ENCODE data around the gene PTCHD1. TPM values are rescaled to one million over a fixed set of nuclear protein-coding genes. Genes with fewer than 3 reads are reported as not detected.
A peak's percentile ranks its signal among the peaks of the same experiment; 100 is the strongest.

Gene PTCHD1
- total RNA-seq, 1 donor from 2014 or later, result 0.14 TPM

- Histone ChIP-seq H3K4me2 (ENCODE audit: low read length) (no peak overlapping the region), H3K9me3 (ENCODE audit: insufficient read depth, low read depth, low read length) (no peaks in the 10 kb centered on the region), H3K4me3 (ENCODE audit: insufficient read depth, low read depth, low read length) (no peak overlapping the region), H3K27me3 (ENCODE audit: insufficient read depth, low read length) (no peaks in the 10 kb centered on the region), H3K4me1 (ENCODE audit: insufficient read depth, low read length) (no peaks in the 10 kb centered on the region), H3K9ac (ENCODE audit: low read length) (no peak overlapping the region), H3K36me3 (ENCODE audit: insufficient read depth, low read length) (no peaks in the 10 kb centered on the region), H3K79me2 (ENCODE audit: insufficient read depth, low read length) (no peaks in the 10 kb centered on the region), H3K27ac (ENCODE audit: low read depth, low read length) (no peak overlapping the region), H2AFZ (ENCODE audit: low read depth, low read length) (no peak overlapping the region), H4K20me1 (ENCODE audit: insufficient read depth, low read length) (no peaks in the 10 kb centered on the region)
- Mint-ChIP-seq H3K27ac (ENCODE audit: unreplicated experiment) (no peak overlapping the region), H3K9me3 (ENCODE audit: unreplicated experiment) (no peaks in the 10 kb centered on the region), H3K4me3 (ENCODE audit: unreplicated experiment) (no peak overlapping the region), H3K36me3 (ENCODE audit: low read depth, unreplicated experiment) (no peaks in the 10 kb centered on the region), H3K27me3 (ENCODE audit: low read depth, unreplicated experiment) (no peaks in the 10 kb centered on the region), H3K4me1 (ENCODE audit: low read depth, unreplicated experiment) (peaks cover 5% of the 10 kb centered on the region)
- DNase-seq (ENCODE audit: low read depth) (no peak), FAIRE-seq (no peak)
- TF ChIP-seq EZH2 (IDR thresholded peaks at IDR 0.05; ENCODE audit: insufficient read depth, low read length), result no peak
- TF ChIP-seq, protein P1, sequence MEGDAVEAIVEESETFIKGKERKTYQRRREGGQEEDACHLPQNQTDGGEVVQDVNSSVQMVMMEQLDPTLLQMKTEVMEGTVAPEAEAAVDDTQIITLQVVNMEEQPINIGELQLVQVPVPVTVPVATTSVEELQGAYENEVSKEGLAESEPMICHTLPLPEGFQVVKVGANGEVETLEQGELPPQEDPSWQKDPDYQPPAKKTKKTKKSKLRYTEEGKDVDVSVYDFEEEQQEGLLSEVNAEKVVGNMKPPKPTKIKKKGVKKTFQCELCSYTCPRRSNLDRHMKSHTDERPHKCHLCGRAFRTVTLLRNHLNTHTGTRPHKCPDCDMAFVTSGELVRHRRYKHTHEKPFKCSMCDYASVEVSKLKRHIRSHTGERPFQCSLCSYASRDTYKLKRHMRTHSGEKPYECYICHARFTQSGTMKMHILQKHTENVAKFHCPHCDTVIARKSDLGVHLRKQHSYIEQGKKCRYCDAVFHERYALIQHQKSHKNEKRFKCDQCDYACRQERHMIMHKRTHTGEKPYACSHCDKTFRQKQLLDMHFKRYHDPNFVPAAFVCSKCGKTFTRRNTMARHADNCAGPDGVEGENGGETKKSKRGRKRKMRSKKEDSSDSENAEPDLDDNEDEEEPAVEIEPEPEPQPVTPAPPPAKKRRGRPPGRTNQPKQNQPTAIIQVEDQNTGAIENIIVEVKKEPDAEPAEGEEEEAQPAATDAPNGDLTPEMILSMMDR (IDR thresholded peaks at IDR 0.05; ENCODE audit: insufficient read depth, low read depth, low read length), result no peak
Measured at GRCh38 chrX:23390979-23391378, 56.3 kb downstream of the PTCHD1 start.

- no peaks in the 10 kb centered on the region for H3K27me3 Mint-ChIP-seq (ENCODE audit: low read depth, unreplicated experiment)
- no peak for TF ChIP-seq EZH2 (IDR thresholded peaks at IDR 0.05; ENCODE audit: insufficient read depth, low read length)
- TF ChIP-seq, protein P1 (IDR thresholded peaks at IDR 0.05; ENCODE audit: insufficient read depth, low read depth, low read length), result no peak
- H3K27ac Mint-ChIP-seq (ENCODE audit: unreplicated experiment), result no peak overlapping the region
- H3K4me2 ChIP-seq (ENCODE audit: low read length), result no peak overlapping the region
- H3K4me3 Mint-ChIP-seq (ENCODE audit: unreplicated experiment), result no peak overlapping the region
- H3K4me1 ChIP-seq (ENCODE audit: insufficient read depth, low read length), result no peaks in the 10 kb centered on the region
- H3K4me3 ChIP-seq (ENCODE audit: insufficient read depth, low read depth, low read length), result no peak overlapping the region
- H3K36me3 ChIP-seq (ENCODE audit: insufficient read depth, low read length), result no peaks in the 10 kb centered on the region
- peaks cover 5% of the 10 kb centered on the region for H3K4me1 Mint-ChIP-seq (ENCODE audit: low read depth, unreplicated experiment)
- FAIRE-seq (peak; percentile 37), DNase-seq (ENCODE audit: low read depth) (no peak)
- H3K36me3 Mint-ChIP-seq (ENCODE audit: low read depth, unreplicated experiment), result no peaks in the 10 kb centered on the region
- H3K27ac ChIP-seq (ENCODE audit: low read depth, low read length), result no peak overlapping the region
- no peak overlapping the region for H3K9ac ChIP-seq (ENCODE audit: low read length)
- H3K27me3 ChIP-seq (ENCODE audit: insufficient read depth, low read length), result no peaks in the 10 kb centered on the region
- H2AFZ ChIP-seq (ENCODE audit: low read depth, low read length), result no peak overlapping the region
- no peaks in the 10 kb centered on the region for H4K20me1 ChIP-seq (ENCODE audit: insufficient read depth, low read length)
- no peaks in the 10 kb centered on the region for H3K9me3 Mint-ChIP-seq (ENCODE audit: unreplicated experiment)
- H3K79me2 ChIP-seq (ENCODE audit: insufficient read depth, low read length), result no peaks in the 10 kb centered on the region
- H3K9me3 ChIP-seq (ENCODE audit: insufficient read depth, low read depth, low read length), result no peaks in the 10 kb centered on the region
Measured at GRCh38 chrX:23392195-23392594, 57.5 kb downstream of the PTCHD1 start.

DNA sequence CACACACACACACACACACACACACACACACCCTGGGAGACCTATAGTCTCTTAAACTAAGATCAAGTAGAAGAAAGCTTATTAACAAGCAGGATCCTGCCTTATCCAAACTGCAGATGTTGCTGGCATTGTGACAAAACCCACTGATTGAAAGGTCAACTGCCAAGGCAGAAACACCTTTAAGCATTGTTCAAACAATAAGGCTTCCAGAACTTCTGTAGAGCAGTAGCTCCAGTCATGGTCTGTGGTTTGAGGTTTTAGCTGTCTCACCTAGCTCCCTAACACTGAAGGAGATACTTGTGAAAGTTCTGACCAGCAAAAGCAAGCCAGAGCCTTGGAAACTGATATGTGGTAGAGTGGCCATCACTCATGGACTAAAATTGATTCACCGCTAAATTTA, 59.8 kb downstream of the PTCHD1 start:
- DNase-seq (ENCODE audit: low read depth) (peak; percentile 18), FAIRE-seq (no peak)

More for the DNA sequence above, 59.8 kb downstream of the PTCHD1 start:
- H3K4me1 Mint-ChIP-seq (ENCODE audit: low read depth, unreplicated experiment), result no peaks in the 10 kb centered on the region
- H3K27ac Mint-ChIP-seq (ENCODE audit: unreplicated experiment), result no peak overlapping the region
- no peaks in the 10 kb centered on the region for H3K36me3 Mint-ChIP-seq (ENCODE audit: low read depth, unreplicated experiment)
- Histone ChIP-seq H3K4me2 (ENCODE audit: low read length) (no peak overlapping the region), H3K4me1 (ENCODE audit: insufficient read depth, low read length) (no peaks in the 10 kb centered on the region), H2AFZ (ENCODE audit: low read depth, low read length) (no peak overlapping the region), H3K27me3 (ENCODE audit: insufficient read depth, low read length) (no peaks in the 10 kb centered on the region), H3K36me3 (ENCODE audit: insufficient read depth, low read length) (no peaks in the 10 kb centered on the region), H3K9ac (ENCODE audit: low read length) (no peak overlapping the region), H3K4me3 (ENCODE audit: insufficient read depth, low read depth, low read length) (no peak overlapping the region), H4K20me1 (ENCODE audit: insufficient read depth, low read length) (no peaks in the 10 kb centered on the region), H3K79me2 (ENCODE audit: insufficient read depth, low read length) (no peaks in the 10 kb centered on the region), H3K27ac (ENCODE audit: low read depth, low read length) (no peak overlapping the region), H3K9me3 (ENCODE audit: insufficient read depth, low read depth, low read length) (no peaks in the 10 kb centered on the region)
- no peaks in the 10 kb centered on the region for H3K9me3 Mint-ChIP-seq (ENCODE audit: unreplicated experiment)
- TF ChIP-seq, protein P1 (IDR thresholded peaks at IDR 0.05; ENCODE audit: insufficient read depth, low read depth, low read length), result no peak
- H3K4me3 Mint-ChIP-seq (ENCODE audit: unreplicated experiment), result no peak overlapping the region
- no peaks in the 10 kb centered on the region for H3K27me3 Mint-ChIP-seq (ENCODE audit: low read depth, unreplicated experiment)

All from astrocyte (in vitro differentiated cells and primary cell).